GM18499 (cell line): ENCODE measurements around the gene ALPI.

Source experiments
- ATAC-seq: cut with Tn5 transposase; IDR thresholded peaks from one replicate; pipeline ENCODE4 v1.9.1; 2021; ENCODE audit warnings: moderate number of reproducible peaks; ENCODE audit not compliant: insufficient read depth, unreplicated experiment

ALPI gene

DNA sequence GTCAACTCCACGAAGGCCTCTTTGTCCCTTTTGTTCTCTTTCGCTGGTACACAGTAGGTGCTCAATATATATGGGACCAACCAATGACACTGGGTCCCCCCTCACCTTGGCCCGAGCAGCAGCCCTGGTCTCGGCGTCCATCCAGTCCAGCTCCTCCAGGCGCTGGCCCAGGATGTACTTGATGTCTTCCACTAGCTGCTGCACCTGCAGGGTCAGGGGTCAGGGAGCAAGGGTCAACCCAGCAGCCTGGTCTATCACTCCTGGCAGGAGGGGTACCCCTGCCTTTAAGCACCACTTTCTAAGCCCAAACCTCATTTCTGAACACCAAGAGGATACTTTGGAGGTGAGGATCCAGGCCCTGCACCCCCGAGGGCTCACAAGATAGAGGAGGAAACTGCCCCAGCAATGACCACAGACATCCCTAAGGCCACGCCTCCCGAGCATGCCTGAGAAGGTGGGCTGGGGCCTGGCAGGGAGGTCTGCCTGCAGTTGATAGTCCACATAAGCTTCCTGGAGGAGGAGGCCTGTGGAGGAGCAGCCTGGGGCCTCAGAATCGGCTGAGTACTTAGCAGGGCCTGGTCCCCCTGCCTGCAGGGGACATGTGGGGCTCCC, 27.5 kb downstream of the ALPI start:
- no peak for ATAC-seq

DNA sequence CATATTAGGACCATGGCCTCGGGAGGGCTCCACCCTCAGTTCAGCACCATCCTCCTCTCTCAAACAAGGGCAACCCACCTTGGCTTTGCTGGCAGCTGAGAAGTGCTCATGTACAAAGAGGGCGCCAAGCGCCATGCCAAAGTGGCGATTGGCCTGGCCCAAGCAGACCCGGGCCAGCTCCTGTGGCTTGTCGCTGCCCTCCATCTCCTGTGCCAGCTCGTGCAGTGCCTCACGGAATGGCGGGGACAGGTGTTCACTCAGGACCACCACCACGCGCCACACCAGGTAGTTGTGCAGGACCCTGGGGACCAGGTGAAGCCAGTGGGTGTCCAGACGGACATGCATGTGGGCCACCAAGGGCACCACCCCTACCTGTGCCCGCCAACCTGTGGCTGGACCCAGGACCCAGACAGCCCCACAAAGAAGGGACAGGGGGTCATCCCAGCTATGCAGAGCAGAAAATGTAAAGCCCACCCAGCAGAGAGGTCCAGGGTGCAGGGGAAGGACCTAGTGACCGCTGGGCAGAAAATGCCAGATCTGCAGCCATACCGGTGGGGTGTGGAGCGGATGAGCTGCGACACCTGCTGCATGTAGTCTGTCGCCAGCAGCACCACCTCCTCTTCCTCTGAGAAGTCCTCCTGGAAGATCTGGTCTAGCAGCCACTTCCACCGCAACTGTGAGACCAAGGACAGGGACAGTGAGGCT, 28.1 kb downstream of the ALPI start:
- ATAC-seq = no peak

DNA sequence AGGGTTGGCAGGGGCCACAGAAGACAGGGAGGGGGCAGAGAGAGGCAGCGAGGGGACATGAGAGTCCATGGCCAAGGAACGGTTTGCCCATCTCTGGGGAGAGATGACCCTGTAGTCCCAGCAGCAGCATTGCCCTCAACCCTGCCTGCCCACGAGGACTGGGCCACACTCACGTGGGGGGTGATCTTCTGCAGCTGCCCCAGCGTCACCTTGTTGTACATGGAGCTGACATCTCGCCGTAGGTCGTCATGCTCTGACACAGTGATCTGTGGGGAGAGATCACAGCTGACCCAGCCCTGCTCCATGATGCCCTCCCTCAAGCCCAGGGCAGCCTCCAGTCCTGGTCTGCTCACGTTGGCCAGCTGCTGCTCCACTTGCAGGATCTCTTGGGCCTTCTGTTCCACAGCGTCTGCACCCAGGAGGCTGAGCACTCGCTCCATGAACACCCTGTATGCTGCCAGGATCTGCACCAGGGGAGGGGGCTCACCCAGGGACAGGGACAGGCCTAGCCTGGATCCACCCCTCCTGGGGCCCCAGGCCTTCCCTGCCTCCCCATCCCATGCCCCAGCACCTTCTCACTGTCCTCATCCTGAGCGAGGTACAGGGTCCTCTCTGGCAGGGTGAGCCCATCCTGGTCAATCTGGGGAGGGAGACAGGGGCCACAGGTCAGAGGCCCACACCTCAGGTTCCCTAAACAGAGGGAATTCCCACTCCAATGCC, 28.8 kb downstream of the ALPI start:
- no peak for ATAC-seq

DNA sequence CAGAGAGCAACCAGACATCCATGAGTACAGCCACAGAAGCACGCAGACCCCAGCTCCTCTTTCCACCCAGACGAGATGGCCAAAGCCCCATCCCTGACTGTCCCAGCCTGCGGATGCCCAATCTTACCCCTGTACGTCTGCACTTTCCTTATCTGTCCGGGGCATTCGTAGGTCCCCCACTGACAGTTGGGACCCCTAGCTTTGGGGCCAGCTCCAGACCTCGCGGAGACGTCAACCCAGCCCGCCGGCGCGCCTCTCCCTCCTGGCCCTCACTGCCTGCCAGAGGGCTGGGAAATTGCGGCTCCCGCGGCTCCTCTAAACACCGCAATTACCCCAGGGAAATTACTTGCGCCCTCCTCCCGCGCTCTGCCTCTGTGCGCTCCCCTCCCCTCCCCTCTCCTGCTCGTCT, 29.4 kb downstream of the ALPI start:
- no peak for ATAC-seq

DNA sequence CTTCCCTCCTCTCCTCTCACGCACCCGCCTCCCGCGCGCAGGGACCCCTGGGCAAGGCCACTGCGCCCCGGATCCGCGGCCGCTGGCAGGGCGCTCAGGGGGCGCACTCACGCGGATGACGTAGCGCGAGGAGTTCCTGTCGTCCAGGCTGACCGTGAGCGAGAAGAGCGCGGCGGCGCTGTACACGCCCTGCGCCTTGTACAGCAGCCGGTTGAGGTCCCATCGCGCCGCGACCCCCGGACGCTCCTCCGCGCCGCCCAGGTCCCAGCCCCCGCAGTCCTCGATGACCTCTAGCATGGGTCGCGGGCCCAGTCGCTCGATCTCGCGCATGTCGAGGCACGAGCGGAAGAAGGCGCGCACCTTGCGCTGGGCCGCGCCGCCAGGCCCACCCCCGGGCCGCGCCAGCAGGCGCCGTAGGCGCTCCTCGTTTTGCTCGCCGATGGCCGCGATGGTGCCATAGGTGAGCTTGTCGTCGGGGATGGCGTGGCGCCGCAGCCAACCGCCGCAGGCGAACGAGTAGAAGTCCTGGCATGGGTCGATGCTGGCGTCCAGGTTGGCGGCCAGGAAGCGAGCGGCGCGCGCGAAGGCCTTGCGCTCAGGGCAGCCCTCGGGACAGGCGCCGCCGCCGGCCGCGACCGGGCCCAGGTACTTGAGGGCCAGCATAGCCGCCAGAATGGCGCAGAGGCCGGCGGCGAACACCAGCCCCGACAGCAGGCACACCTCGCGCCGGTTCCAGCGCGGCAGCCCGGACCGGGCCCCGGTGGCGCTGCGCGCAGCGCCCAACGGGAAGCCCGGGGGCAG, 30.0 kb downstream of the ALPI start:
- no peak for ATAC-seq

DNA sequence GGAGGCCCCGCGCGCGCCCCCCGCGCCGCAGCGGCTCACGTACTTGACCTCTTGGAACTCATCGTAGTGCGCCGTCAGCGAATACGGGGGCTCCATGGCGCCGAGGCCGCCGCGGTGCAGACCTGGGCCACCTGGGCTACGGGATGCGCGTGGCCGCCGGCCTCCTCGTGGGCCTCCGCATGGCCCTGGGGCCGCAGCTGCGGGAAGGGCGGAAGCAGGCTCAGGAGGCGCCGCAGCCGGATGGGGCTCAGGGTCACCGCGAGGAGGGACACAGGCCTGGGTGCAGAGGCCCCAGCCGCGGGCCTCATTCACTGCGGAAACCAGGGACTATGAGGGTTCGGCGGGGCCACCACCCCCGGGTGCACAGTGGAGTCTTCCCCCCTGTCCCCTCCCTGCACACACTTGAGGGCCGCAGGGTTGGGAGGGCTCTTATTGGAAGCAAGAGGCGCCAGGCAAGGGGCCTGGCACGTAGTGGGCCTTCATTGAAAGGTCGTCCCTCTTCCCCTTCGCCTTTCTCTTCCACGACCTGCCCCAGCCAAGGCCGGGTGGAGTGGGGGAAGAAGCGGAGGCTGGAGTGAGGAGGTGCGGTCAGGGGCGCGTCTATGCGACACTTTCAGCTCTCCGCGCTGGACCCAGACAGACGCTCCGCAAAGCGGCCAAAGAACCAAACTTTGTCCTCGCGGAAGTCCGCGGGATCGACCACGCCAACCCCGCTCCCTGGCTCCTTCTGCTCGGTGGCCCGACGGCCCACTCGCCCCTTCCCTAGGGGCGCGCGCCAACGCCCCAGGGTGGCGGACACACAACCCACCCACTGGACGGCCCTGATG, 30.8 kb downstream of the ALPI start:
- ATAC-seq = no peak

DNA sequence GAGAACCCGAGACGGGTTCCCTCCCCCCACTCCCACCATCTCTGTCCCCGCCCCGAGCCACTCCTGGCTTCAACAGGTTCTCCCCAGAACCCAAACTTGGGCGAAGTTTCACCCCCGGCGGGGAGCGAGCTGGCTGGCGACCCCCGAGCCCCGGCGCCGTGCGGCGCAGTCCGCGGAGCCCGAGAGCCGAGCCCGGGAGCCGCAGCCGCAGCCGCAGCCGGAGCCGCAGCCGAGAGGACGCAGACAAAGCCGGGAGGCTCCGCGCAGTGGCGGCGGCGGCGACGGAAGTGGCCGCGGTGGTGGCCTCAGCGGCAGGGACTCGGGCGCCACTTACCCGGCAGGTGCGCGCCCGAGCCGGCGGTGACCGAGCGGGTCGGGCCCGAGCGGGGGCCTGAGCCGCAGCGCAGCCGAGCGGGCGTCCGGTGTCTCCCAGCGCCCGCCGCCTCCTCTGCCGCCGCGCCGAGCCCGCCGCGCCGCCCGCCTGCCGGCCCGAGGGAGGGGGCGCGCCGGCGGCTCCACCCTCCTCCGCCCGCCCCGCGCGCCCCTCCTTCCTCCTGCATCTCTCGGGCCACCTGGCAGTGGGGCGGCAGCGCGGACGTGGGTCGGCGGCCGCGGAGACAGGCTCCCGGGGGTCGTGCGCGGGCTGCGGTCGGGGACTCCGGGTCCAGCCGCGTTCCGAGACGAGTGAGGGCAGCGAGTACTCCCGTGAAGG, 31.6 kb downstream of the ALPI start, which contains the start of gene ECEL1:
TSS of gene ECEL1 (minus strand) at position 450 of the 712 bp plus-strand sequence. CDS start 1,181 bp downstream, outside the sequence.
- ATAC-seq = no peak

DNA sequence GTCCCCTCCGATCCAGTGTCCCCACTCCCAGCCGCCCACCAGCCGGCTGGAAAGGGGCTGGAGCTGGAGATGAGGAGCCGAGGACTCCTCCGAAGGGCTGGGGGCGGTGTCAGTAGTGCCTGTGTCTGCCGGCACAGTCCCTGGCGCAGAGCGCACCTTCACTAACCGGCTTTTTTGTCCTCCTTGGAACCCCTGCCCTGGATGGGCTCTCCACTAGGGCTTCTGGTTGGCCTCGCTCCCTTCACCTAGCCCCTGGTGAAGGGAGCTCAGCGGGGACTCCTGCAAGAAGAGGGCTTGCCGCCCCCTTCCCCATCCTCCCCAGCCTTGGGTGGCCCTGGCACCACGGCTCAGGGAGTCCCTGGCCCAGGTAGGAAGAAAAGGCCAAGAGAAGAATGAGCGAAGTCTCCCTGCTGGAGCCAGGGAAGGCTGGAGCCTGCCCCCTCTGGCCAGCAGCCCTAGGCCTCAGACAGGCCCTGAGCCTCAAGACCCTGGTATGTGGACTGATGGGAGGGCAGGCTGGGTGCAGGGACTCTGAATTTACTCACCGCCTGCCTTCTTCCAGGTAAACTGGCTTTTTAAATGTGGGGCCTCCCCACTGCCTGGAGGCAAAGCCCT, 32.3 kb downstream of the ALPI start:
- ATAC-seq = no peak

DNA sequence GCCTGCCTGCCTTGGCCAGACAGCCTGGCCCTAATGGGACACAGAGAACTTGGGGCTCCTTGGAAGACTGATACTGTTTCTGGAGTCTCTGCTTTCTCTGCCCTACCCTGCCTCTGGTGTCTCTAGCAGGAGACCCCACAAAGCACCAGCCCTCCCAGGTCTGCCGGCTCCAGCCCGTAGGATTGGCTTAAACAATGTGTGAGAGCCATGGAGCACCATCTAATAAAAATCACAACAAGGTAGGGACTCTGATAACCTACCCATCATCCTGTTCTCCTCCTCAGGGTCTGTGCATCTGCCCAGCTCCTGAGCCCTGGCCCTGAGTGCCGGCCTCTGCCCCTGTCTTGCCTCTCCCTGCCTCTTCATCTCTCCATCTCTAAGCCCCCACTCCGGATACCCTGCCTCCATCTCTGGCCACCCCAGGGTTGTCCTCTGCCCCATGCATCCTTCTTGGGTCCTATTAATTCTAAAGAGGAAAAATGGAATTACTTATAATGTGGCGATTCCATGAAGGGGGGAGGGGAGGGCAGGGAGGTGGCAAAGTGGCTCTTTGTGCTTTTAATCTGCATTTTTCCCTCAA, 32.9 kb downstream of the ALPI start:
- ATAC-seq = no peak

DNA sequence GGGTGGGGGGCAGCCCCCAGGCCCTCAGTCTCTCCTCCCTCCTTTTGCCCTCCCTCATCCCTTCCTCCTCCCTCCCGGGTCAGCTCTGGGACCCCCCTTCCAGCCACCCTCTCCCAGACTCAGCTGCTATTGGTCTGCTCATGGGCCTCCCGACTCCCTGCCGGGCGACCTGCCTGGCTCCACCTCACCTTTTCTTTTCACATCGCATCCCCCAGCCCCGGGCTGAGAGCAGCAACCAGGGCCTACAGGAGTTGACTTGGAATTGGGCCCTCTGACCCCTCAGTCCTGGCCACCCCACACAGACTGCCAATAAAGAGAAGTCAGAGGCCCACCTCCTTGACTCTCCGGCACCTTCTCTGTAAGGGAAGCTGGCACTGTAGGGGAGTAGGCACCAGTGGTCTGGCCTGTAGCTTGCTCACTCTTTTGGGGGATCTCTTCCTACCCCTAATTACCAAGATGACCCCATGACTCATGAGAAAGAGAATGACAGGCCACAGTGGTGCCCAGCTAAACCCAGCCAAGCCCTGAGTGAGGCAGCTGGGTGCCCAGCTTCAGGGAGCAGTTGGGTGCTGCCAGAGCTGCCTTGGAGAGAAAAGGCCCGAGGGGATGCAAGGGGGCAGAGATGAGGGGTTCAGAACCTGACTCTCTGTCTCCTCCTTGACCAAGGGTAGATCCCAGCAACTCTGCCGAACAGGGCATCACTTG, 33.7 kb downstream of the ALPI start:
- no peak for ATAC-seq

DNA sequence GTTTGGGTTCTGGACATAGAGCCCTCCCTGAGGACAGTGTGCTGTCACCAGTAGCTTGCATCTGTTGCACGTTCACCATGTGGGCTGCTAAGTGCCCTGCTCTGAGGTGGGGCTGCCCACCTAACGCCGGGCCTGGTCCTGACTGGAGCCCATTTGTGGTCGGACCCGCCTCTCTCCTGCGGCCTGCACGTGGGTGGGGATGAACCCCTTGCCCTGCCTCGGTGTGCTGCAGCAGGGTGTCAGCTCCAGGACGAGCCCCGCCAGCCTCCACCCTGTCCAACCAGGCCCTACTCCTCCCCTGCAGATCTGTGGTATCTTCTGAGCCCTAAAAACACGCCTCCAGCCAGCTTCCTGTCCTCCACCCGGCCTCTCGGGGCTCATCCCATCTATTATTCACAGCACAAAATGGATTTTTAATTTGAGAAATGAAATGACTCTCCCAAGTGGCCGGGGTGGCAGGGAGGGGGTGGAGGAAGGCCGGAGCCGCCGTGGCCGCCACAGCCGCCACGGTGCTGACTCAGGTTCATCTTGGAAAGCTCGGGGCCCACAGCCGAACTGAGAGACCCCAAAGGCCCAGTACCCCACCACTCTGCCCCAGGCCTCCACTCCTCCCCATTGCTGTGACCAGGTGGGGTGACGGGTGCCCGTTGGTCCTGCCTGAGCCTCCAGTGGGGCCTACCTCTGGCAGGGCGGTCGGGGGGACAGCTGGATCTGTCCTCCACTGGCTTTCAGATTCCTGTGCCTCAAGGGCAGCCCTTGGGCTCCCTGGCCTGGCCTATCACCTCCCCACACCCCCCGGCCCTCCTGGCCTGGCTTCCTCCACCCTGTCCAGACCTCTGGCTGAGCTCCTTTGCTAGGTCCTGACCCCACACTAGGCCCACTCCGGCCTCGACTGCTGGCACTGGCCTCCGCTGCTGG, 34.5 kb downstream of the ALPI start:
- ATAC-seq = no peak

DNA sequence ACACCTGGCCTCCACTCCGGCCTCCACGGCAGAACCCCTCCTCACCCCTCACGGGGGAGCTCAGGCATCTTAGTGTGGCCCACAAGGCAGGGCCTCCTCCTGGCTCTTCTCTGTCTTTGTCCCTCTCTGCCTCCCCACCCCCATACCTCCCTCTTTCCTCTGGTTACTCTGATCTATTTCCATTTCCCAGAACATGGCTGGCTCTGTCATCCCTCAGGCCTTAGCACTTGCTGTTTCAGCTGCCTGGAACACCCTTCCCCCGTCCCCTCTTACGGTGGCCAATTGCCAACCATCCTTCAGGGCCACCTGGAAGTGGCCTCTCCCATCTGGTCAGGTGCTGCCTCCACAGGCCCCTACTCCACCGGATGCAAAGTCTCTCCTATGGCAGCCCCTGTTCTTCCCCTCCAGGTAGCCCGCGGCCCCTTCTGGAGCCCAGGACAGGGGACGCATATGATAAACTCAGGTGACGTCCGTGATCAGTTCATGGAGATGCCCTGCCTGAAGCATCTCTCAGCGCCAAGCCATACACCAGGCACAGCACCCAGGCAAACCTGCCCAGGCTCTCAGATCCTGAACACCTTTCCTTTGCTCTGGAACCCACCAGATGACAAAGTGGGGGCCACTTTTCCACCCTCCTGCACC, 35.3 kb downstream of the ALPI start:
- no peak for ATAC-seq

DNA sequence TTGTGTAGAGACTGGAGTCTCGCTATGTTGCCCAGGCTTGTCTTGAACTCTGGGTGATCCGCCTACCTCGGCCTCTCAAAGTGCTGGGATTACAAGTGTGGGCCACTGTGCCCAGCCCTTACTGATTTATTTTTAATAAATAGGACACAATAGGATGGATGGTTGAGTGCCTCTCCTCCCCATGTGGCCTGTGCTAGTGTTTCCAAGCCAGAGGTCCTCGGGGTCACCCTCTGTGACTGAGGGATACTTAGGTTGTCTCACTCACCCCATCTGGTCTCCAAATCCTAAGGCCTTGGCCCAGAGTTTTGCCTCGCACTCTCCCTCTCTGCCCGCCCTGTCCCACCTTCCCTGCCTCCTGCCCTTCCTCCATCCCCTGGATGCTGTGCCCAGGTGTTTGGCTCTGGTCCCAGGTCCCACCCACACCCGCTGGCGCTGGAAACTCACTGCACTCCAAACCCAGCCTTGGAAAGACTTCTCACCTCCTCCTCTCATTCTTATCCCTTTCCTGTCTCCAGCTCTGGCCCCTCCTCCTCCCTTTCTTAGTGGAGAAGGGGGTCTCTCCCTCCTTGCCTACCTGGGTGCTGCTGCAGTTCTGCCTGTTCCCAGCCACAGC, 36.4 kb downstream of the ALPI start:
- no peak for ATAC-seq

DNA sequence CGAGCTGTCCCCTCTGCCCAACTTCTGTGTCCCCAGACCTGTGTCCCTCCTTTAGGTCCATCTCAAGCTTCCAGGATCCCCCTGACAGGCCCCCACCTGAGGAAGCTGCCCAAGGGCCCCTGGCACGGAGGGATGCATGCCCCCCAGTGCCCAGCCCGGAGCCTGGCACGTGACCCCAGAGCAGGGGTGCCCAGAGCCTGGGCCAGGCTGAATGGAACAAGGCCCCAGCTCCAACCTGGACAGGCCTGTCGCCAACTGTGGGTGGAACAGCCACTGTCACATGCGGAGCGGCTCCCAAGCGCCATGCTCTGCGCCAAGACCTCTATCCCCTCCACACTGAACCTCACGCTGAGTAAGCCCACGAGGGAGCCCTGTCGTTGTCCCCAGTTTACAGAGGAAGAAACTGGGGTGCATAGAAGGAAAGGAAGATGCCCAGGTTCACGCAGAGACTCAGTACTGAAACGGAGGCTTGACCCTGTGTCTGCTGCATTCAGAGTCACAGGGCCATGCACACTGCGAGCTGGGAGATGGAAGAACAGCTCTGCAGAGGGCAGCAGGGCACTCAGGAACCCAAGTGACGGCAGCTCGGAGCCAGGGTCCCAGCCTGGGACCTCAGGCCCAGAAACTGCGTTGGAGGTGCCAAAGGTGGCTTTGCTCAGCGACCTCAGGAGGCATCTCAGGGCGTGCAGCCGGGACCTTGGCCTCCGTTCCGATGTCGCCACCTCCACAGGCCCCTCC, 37.2 kb downstream of the ALPI start:
- no peak for ATAC-seq
